Panc1 (cell line): ENCODE results near the gene UCK1.

Source experiments
- CTCF ChIP-seq: fragments of 450-650 bp; IDR thresholded peaks from 2 replicates; pipeline ENCODE4 v1.5.1; 2017; ENCODE audit warnings: mild to moderate bottlenecking
- POLR2AphosphoS5 ChIP-seq: IDR thresholded peaks from 2 replicates; pipeline ENCODE4 v1.6.1; 2012; ENCODE audit warnings: mild to moderate bottlenecking, low read depth, low read length, moderate library complexity
- REST ChIP-seq, 2 experiments: IDR thresholded peaks; 2 replicates each; pipeline ENCODE4 v1.6.1; 2011 to 2012; ENCODE audit warnings: low read depth in 2 of 2, control low read depth in 1 of 2, low read length in 1 of 2, mild to moderate bottlenecking in 1 of 2, moderate library complexity in 1 of 2; ENCODE audit not compliant: insufficient read depth in 1 of 2
- SIN3A ChIP-seq: IDR thresholded peaks from 2 replicates; pipeline ENCODE4 v1.6.1; 2012; ENCODE audit warnings: low read depth, mild to moderate bottlenecking, low read length, moderate library complexity, borderline replicate concordance; ENCODE audit not compliant: insufficient read depth
- TCF7L2 ChIP-seq: IDR thresholded peaks from 2 replicates; pipeline ENCODE4 v1.6.1; 2011; ENCODE audit warnings: mild to moderate bottlenecking, low read depth, low read length, inconsistent platforms

- TF ChIP-seq CTCF (no peak), POLR2AphosphoS5 (no peak), REST (IDR thresholded peaks at IDR 0.05; ENCODE audit: insufficient read depth in 1 of 2, low read depth in 2 of 2, low read length in 1 of 2) (no peak), TCF7L2 (no peak), SIN3A (no peak)
These were observed 39.9 kb downstream of the UCK1 start for GRCh38 chr9:131491001-131491710.
